GM19467 (cell line): ENCODE measurements around the gene ATMIN.

Experiments used
- ATAC-seq: cut with Tn5 transposase; IDR thresholded peaks from one replicate; pipeline ENCODE4 v1.9.1; 2021; ENCODE audit warnings: mild to moderate bottlenecking, moderate library complexity; ENCODE audit not compliant: unreplicated experiment

Gene ATMIN

DNA sequence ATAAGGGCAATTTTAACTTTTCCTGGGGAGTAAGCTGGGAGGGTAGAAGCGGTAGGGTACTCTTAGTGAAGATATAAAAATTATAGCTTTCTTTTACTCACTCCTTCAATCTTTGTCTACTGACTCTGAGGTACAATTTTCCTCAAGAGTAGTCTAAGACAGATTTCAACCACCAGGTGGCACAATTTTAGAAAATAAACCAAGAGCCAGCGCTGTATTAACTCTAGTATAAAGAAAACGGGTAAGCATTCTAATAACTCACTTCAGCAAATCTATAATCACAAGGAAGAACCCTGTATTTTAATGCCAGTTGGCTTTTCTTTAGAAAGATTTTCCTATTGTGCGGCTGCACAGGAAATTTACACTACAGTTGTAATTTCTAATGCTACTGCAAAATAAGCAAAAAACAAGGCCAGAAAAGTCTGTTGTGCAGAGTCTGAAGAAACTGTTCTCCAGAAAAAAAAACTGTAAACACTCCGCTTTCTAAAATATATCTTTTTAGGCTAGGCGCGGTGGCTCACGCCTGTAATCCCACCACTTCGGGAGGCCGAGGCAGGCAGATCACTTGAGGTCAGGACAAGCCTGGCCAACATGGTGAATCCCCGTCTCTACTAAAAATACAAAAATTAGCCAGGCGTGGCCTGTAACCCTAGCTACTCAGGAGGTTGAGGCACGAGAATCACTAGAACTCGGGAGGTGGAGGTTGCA, 30.8 kb upstream of the ATMIN start:
- no peak for ATAC-seq

DNA sequence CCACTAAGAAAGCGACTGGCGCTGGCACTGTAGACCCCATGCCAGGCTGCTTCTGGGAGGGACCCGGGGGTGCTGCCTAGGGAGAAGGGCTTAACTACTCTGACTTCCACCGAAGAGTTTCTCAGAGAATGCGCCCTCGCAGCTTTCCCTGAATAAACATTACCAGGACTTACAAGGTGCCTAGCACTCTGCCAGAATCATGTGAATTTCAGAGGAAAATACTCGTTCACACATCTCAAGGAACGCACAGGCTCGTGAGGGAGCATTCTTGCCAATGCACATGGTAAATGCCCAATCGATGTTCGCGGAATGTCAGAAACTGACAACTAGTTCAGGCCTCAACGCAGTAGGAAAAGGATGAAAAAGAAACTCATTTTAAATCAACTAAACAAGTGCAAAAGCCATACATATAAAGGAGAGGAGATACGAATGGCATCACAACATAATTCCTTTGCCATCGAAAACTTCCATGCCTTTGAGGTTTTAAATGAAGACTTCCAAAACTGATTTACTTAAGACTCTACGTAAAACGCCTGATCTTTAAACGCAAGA, 30.0 kb upstream of the ATMIN start:
- no peak for ATAC-seq

DNA sequence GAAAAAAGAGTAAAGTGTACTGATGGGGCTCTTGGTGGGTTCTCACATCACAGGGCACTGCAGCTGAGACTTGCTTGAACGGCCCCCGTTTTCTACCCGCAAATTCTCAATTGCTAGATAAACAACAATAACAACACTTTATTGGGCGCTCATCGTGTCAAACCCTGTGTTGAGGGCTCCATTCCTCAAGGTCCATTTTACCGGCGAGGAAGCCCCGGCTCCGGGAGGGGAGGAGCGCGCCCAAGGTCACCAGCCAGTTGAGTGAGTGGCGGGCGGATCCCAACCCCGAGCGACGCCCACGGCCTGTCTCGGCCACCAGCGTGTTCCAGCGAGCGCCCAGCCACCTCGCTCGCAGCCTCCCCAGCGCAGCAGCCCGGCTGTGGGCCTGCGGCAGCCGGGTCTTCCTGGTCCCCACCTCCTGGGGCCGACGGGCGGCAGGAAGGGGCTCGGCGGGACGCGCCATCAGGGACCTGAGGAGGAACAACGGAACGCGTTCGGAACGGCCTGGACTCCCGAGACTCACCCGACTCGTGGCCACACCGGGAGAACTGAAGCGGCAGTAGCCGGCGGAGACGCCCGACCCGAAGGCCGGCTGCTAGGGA, 29.3 kb upstream of the ATMIN start:
- ATAC-seq, result peak; percentile 31

DNA sequence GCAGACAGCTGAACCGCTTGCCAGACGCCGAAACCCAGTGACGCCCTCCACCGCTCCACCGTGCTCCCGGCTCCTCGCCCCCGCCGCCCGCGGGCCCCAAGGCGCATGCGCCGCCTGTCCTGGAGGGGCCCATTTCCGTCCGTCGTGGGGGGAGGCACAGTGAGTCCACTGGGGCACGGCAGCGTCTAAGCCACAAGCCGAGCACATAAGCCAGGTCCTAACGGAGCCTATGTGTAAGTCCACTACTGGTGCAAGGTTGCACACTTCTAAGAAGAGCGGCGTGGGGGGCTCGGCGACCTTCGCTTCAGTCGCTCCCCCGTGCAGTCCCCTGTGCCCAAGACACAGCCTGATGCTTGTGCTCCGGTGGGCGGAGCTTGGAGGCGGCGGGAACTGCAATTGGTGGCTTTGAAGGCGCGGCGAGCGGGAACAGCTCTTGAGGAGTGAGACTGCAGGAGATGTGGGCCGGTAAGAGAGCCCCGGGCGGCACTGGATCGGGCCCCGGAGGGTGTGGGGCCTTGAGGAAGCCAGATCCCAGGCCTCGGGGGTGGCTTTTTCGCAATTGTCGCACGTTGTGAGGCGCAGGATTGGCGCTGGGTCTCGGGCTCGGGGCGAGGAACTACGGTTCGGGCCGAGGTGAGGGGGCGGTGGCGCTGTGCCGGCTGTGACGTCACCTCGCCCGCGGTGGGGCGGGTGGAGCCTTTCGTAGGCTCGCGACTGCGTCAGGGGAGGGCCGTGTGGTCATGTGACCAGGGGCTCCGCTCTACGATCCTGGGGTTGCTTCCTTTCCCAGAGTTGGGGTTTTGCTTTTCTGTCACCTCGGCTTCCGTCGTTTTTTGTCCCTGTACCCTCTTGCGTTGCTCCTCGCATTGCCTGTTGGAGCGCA, 28.6 kb upstream of the ATMIN start, which contains the start of the genes CENPN and CMC2:
TSS of gene CENPN (plus strand) at position 402 of the 883 bp plus-strand sequence. CDS start 4,726 bp downstream, outside the sequence.
TSS of gene CMC2 (minus strand) at position 73 of the 883 bp plus-strand sequence. CDS start 9,491 bp downstream, outside the sequence.
- ATAC-seq, result peak; percentile 84

DNA sequence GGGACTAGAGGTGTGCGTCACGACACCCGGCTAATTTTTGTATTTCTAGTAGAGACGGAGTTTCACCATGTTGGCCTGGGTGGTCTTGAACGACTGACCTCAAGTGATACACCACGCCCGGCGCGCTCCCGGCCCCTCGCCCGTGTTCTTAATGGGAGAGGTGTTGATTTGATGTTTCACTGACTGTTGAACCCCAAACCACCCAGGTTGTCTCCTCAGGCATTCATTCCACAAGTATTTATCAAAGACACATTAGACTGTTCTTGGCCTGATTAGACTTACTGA, 27.2 kb upstream of the ATMIN start:
- no peak for ATAC-seq

DNA sequence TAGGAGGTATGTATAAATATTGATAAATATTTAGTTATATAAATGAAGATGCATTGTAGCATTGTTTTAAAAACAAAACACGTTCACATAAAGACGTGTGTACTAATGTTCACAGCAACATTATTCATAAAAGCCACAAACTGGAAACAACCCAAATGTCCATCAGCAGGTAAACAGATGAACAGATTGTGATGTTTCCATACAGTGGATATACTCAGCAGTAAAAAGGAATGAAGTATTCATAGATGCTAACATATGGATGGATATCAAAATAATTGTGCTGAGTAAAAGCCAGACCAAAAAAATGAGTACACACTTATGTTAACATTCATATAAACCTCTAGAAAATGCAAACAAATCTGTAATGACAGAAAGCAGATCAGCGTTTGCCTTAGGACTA, 22.7 kb upstream of the ATMIN start:
- no peak for ATAC-seq

DNA sequence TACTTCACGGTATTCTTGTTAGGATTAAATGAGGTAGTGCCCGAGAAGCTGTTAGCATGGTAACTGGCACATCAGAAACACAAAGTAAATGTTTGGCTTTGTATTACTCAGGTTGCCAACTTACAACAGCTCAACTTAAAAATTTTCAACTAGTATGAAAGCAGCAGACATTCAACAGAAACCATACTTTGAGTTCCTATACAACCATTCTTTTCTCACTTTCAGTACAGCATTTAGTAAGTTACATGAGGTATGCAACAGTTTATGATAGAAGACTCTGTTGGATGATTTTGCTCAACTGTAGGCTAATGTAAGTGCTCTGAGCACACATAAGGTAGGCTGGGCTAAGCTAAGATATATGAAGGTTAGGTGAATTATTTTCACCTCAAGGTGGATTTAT, 21.0 kb upstream of the ATMIN start:
- no peak for ATAC-seq

DNA sequence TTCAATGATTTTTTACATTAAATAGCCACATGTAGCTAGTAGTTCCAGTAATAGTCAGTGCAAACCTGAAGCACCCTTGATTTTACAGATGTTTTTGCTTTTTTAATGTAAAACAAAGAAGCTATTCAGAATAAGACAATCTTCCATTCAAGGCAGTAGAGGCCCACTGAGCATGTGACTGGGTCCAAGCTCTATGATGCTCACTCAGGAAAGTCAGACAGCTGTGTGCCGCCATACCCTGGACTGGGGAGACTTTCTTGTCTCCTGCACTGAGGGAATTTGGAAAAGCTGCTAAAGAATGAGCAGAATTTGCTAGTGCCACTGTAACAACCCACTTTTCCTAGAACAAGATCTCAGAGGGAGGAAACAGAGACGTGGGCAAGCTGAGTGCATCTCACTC, 17.1 kb upstream of the ATMIN start:
- ATAC-seq, result no peak

DNA sequence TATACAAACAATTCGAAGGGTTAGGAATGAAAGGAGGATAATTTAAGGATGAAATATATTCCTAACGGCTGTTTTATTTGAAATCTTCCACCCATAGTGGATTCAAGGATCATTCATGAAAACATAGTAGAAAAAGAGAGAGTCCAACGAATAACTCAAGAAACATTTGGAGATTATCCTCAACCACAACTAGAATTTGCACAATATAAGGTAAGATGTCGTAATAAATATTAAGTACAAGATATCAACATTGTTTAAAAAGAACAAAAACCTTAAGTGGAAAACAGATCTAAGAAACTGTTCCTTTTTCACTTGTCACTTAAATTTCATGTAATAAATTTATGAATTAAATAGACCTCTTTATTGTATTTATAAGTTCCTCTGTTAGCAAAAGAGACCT, 9.2 kb upstream of the ATMIN start:
- ATAC-seq, result no peak

DNA sequence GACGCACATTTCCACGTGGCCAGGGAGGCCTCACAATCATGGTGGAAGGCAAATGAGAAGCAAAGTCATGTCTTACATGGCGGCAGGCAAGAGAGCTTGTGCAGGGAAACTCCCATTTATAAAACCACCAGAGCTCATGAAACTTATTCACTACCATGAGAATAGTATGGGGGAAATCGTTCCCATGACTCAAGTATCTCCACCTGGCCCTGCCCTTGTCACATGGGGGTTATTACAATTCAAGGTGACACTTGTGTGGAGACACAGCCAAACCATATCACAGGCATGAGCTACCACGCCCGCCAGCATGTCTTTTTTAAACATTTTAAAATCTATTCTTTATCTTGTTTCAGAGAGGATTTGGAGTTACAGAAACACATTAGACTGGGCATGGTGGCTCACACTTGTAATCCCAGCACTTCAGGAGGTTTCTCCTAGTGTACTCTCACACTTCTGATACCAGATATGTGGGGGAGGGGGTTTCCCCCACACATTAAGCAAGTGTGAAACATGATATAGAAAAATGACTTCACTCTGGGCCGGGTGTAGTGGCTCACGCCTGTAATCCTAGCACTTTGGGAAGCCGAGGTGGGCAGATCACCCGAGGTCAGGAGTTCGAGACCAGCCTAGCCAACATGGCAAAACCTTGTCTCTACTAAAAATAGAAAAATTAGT, 5.6 kb upstream of the ATMIN start:
- no peak for ATAC-seq

DNA sequence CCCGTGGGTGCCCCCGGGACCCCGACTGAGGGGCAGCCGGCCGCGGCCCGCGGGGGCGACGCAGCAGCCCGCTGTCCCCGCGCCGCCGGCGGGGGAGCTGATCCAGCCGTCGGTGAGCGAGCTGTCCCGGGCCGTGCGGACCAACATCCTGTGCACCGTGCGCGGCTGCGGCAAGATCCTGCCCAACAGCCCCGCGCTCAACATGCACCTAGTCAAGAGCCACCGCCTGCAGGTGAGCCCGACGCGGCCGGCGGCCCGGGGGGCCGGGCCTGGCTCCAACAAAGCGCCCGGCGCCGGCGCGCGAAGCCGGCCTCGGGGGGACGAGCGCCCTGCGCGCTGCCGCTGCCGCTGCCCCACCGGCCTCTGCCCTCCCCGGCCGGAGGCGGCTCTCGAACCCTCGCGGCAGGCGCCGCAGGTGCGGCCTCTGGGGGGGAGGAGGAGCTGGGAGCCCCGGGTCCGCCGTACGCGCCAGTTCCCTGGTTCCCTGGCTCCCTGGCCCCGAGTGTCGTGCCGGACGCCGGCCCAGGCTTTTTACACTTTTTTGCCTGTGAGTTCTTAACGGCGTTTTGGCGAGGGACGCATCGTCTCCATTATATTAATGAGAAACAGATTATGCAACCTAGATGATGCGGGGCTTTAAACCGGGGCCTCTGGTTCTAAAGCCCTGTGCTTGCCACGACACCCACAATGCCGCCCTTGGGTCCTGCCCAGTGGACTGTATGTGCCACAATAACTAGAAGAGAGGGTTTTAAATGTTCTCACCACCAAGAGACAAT, 521 bp downstream of the ATMIN start:
- peak; percentile 48 for ATAC-seq

DNA sequence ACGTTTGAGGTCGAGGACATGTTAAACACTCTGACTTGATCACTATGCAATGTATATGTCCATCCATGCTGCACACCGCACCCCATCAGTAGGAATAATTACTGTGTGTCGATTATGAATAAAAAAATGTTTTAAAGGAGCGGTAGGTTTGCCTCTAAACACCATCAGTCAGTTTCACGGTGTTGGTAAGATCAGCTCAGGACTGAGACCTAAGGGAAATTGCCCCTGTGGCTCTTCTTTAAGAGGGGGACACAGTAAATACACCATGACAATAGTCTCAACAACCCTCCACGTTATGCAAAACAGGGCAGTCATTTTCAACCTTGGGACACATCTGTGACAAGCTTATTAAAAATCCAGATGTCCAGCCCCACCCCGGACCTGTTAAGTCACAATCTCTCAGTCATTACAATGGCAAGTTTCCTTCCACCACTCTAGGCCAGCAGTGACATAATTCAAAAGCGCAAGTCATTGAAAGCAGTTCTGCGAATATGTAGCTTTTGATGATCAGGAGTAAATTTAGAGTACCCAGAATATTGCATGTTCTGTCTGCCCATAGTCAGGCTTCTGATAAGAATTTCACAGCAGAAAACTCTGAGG, 1.2 kb downstream of the ATMIN start:
- no peak for ATAC-seq

DNA sequence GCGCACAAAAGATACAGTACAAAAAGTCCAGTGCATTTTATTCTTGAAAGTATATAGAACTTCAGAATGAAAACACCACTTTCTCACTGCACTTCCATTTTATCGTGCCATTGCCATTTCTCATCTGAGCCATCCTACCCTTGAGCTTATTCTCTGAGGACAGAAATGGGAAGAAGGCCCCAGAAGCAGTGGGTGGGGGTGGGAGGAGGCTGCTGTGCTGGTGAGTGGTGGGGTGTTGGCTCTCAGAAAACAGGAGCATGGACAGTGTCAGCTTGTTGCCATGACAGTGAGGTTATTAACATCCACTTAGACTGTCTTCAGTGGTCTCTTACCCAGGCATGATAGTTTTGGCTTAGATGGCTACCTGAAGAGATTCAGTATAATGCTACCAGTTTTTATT, 4.5 kb downstream of the ATMIN start:
- no peak for ATAC-seq

DNA sequence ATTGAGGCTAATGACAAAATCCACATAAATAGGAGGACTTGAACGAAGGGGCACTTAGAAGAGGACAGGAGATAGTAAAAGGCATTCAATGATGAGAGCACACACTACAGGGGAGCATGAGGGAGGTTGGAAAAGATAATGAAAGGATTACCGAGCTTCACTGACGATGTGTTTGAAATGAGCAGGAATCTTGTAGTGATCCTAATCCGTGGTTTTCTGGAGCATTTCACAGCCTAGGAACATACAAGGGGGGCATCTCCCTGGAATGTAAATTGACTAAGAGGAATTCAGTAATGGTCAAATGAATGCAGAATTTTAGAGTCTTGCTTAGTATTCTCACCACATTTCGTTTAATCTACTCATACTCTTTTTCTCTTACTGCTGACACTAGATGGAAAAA, 5.2 kb downstream of the ATMIN start:
- no peak for ATAC-seq

DNA sequence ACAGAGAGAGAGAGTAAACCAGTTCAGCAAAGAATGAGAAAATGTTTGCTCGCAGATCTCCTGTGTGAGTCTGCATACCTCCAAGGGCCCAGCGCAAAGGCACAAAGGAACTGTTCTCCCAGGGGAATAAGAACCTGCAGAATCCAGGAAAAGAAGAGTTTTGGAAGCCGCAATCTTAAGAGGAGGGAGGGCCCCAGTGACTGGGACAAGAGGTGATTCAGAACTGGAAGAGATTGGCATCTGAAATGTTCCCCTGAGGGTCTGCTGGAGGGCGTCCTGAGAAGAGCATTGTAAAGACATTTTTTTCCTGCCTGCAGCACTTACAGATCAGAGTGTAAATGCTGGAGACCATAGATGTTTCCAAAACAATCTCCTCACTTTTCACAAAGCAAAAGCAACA, 6.1 kb downstream of the ATMIN start:
- ATAC-seq, result no peak

DNA sequence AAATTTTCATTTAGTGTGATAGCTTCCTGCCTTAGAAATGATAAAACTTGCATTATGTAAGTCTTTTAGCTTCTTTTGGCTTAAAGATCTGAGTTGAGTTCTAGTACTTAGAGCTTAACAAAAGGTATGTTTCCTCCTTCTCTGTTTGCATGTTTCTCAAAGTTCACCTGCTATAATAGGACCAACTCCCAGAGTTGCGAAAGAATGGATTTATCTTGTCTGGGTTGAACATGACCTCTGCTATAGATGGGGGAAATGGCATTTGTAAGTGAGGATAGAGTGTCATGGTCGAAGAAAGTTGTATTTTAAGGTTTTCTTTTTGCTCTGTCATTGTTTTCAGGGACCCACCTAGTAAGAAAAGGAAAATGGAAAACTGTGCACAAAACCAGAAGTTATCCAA, 7.2 kb downstream of the ATMIN start:
- ATAC-seq, result no peak

DNA sequence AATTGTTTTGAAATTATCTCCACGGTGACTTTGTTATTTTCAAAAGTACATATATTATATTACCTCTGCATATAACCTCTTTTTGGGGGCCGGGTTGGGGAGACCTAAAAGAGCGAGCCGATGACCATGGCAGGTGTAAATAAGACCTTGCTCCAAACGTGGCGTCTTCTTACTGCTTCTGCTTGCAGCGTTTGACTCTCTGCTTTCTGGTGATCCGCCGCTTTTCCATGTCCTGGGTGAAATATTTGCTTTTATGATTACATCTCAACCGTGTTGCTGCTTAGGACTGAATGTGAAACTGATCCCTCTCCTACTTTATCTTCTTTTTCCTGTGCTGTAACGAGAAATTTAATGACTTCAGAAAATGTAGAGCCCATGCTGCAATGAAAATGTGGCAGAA, 18.1 kb downstream of the ATMIN start:
- no peak for ATAC-seq

DNA sequence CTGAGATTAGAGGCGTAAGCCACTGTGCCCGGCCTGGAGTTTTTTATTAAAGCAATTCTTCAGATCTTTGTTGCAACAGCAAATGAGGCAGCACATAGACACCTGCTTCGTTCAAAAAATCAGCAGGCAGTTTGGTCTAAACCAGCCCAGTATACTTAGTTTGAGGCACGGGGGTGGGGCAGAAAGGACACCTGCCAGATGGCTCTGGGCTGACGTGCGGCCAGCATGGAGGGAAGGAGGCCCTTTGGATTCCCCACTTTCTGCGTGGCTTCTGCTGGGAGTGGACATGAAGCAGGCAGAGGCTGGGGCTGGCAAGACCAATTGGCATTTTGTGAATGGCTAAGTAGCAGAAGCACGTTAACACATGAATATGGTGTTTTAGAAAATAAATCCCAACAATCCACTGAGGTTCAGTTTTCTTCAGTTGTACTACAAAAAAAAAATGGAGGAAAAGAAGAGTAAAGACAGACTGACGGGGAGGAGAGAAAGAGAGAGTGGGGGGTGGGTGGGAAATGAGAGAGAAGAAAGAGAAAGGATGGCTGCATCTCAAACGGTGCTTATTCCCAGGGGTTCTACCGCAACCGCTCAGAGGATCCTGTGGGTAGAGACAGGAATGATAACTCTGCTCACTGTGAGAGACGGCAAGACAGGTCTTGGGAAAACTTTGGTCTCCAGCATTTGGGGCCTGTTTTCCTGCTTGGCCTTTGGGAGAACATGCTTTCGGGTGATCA, 25.1 kb downstream of the ATMIN start:
- no peak for ATAC-seq

DNA sequence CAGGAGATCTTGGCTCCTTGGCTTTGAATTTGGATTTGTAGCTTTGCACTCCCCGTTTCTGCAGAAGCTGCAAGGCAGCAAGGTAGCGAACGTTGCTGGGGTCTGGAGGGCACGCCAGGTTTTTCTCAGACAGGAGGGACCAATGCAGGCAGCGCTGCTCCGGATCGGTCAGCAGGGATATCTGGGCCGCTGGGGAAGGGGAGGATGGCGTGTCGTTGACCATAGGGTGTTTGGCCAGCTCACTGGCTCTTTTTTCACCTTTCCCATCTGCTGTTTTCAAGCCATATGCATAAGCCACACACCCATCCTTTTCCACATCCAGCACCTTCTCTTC, 25.6 kb downstream of the ATMIN start:
- ATAC-seq, result no peak
